Endothelial cell of umbilical vein (primary cell): ENCODE measurements around the gene TMEM170A. TPM values are rescaled to one million over a fixed set of nuclear protein-coding genes. Genes with fewer than 3 reads are reported as not detected.

Source experiments
- BruUV-seq: library from RNA; stranded (reverse); fragments of 400-500 nt; replicated peaks from 2 replicates; lab custom pipeline; 2021; lab: Mats Ljungman, UMichigan
- CTCF ChIA-PET: fragments of 300-600, 350-600 bp; sonication (Branson Sonifier 250); formaldehyde crosslinking; loops from one replicate; lab custom pipeline; 2021; ENCODE audit warnings: antibody characterized with exemption, inconsistent platforms; lab: Charles Lee
- POLR2A ChIA-PET: fragments of 300-600, 350-600 bp; sonication (Branson Sonifier 250); formaldehyde crosslinking; loops from one replicate; lab custom pipeline; 2021; ENCODE audit warnings: antibody characterized with exemption, inconsistent platforms; lab: Charles Lee
- DNase-seq: peaks from one replicate; pipeline ENCODE4 v3.0.0-alpha.2; 2011; ENCODE audit warnings: low read depth, low spot score
- FAIRE-seq: peaks from 2 replicates; lab custom pipeline; 2011; peaks lifted over from hg19 to GRCh38; lab: Jason Lieb, UNC
- H2AFZ ChIP-seq: 2 replicates; pipeline ENCODE4 v1.6.0; 2012; ENCODE audit warnings: low read depth, low read length, control low read depth, inconsistent platforms
- H3K27ac ChIP-seq: 2 replicates; pipeline ENCODE4 v1.5.1; 2011; ENCODE audit warnings: low read depth, mild to moderate bottlenecking, control low read depth, low read length, moderate library complexity; ENCODE audit not compliant: insufficient read depth
- H3K27me3 ChIP-seq, 2 experiments: 2 replicates each; pipeline versions ENCODE4 v1.6.0 to v1.6.1; 2011; ENCODE audit warnings: low read length in 2 of 2, mixed read lengths in 1 of 2; ENCODE audit not compliant: control insufficient read depth in 2 of 2, insufficient read depth in 2 of 2
- H3K36me3 ChIP-seq, 2 experiments: 2 replicates in 1 of 2; 3 replicates in 1 of 2; pipeline ENCODE4 v1.5.1; 2011; ENCODE audit warnings: low read length in 2 of 2, mild to moderate bottlenecking in 1 of 2, moderate library complexity in 1 of 2; ENCODE audit not compliant: control insufficient read depth in 2 of 2, insufficient read depth in 2 of 2; ENCODE audit errors: extremely low read depth in 1 of 2
- H3K4me1 ChIP-seq: 3 replicates; pipeline ENCODE4 v1.5.1; 2011; ENCODE audit warnings: mild to moderate bottlenecking, low read length; ENCODE audit not compliant: control insufficient read depth, insufficient read depth; ENCODE audit errors: extremely low read depth
- H3K4me2 ChIP-seq: 2 replicates; pipeline ENCODE4 v1.6.1; 2011; ENCODE audit warnings: low read length, control low read depth, mixed read lengths; ENCODE audit not compliant: insufficient read depth
- H3K4me3 ChIP-seq, 3 experiments: fragments of 200-600 bp in 1 of 3; sonication (generic), shearing (Covaris generic) in 1 of 3; replicated peaks in 1 of 3; 2 replicates each; pipeline ENCODE4 v1.5.1; 2011 to 2016; ENCODE audit warnings: control low read depth in 3 of 3, low read length in 3 of 3, mild to moderate bottlenecking in 2 of 3, inconsistent platforms in 1 of 3, low read depth in 1 of 3, moderate library complexity in 1 of 3; ENCODE audit not compliant: insufficient read depth in 1 of 3
- H3K79me2 ChIP-seq: 2 replicates; pipeline ENCODE4 v1.6.0; 2012; ENCODE audit warnings: low read length, inconsistent platforms; ENCODE audit not compliant: control insufficient read depth, insufficient read depth
- H3K9ac ChIP-seq: replicated peaks from 2 replicates; pipeline ENCODE3; 2011; ENCODE audit warnings: low read length, control low read depth; ENCODE audit not compliant: insufficient read depth; ENCODE audit errors: extremely low read depth
- H3K9me1 ChIP-seq: replicated peaks from 3 replicates; pipeline ENCODE4 v1.6.0; 2011; ENCODE audit warnings: mild to moderate bottlenecking, low read length; ENCODE audit not compliant: control insufficient read depth, insufficient read depth; ENCODE audit errors: extremely low read depth
- H3K9me3 ChIP-seq: replicated peaks from 2 replicates; pipeline ENCODE4 v1.5.1; 2012; ENCODE audit warnings: low read length, inconsistent platforms; ENCODE audit not compliant: control insufficient read depth, insufficient read depth
- H4K20me1 ChIP-seq: replicated peaks from 2 replicates; pipeline ENCODE3; 2011; ENCODE audit warnings: mild to moderate bottlenecking, low read length; ENCODE audit not compliant: control insufficient read depth, insufficient read depth; ENCODE audit errors: extremely low read depth
- CTCF ChIP-seq, 2 donors: IDR thresholded peaks; 1 replicate in 1 of 2; 2 replicates in 1 of 2; pipeline ENCODE4 v1.5.1; 2011; ENCODE audit warnings: low read length in 2 of 2, mild to moderate bottlenecking in 2 of 2, moderate library complexity in 2 of 2, control low read depth in 1 of 2, inconsistent platforms in 1 of 2, low read depth in 1 of 2; ENCODE audit not compliant: insufficient read depth in 1 of 2; ENCODE audit errors: extremely low read depth in 1 of 2
- EZH2 ChIP-seq: IDR thresholded peaks from 2 replicates; pipeline ENCODE4 v1.6.1; 2012; ENCODE audit warnings: borderline replicate concordance, low read depth, mild to moderate bottlenecking, moderate library complexity, low read length, inconsistent platforms; ENCODE audit not compliant: severe bottlenecking
- FOS ChIP-seq: IDR thresholded peaks from 2 replicates; pipeline ENCODE4 v1.6.1; 2011; ENCODE audit warnings: mild to moderate bottlenecking, low read length, moderate library complexity, borderline replicate concordance; ENCODE audit not compliant: insufficient read depth
- GATA2 ChIP-seq: IDR thresholded peaks from 2 replicates; pipeline ENCODE4 v1.7.0; 2011; ENCODE audit warnings: low read depth, mild to moderate bottlenecking, moderate library complexity, mixed read lengths, low read length; ENCODE audit not compliant: insufficient read length, insufficient read depth
- JUN ChIP-seq: IDR thresholded peaks from 2 replicates; pipeline ENCODE4 v1.6.1; 2011; ENCODE audit warnings: borderline replicate concordance, low read depth; ENCODE audit not compliant: insufficient read length, insufficient read depth
- MAX ChIP-seq: IDR thresholded peaks from 2 replicates; pipeline ENCODE4 v1.6.1; 2011; ENCODE audit not compliant: insufficient read depth, insufficient read length
- MYC ChIP-seq: IDR thresholded peaks from one replicate; pipeline ENCODE4 v1.6.1; 2011; ENCODE audit warnings: mild to moderate bottlenecking, low read depth, low read length
- POLR2A ChIP-seq: IDR thresholded peaks from 2 replicates; pipeline ENCODE4 v1.6.1; 2012; ENCODE audit warnings: low read depth, mild to moderate bottlenecking, control low read depth, low read length
- POLR2AphosphoS5 ChIP-seq: IDR thresholded peaks from 2 replicates; pipeline ENCODE4 v1.6.1; 2012; ENCODE audit warnings: low read depth, mild to moderate bottlenecking, control low read depth, low read length, moderate library complexity; ENCODE audit not compliant: insufficient read depth
- dilution Hi-C: fragments of 300-500 bp; cut with MboI; formaldehyde crosslinking; loops from one replicate; pipeline ENCODE4 v1.15.0; 2019; ENCODE audit warnings: low sequenced_read_pairs; ENCODE audit not compliant: extremely low pct_ligation_motif_present
- intact Hi-C: fragments of 100-400 bp; cut with micrococcal nuclease; formaldehyde crosslinking; loops from one replicate; pipeline ENCODE4 v1.10.0; 2022
- polyA plus RNA-seq, 4 experiments: library from polyadenylated mRNA; depleted of rRNA in 3 of 4; stranded (reverse) in 3 of 4; unstranded in 1 of 4; fragments of >200 nt; gene quantifications; 2 replicates each; pipeline versions ENCODE4 v1.2.1 to v1.2.3, GENCODE V29; 2011 to 2012; ENCODE audit warnings: missing spikeins in 1 of 4
- total RNA-seq: library from RNA; stranded (reverse); gene quantifications from 2 replicates; pipeline ENCODE4 v1.2.3, GENCODE V29; 2021

TMEM170A gene
- total and polyA plus RNA-seq, 2 donors (not counting 3 experiments of a cell fraction or from before 2014, with no cell fraction given): 12.9 to 22.2 TPM

GRCh38 chr16:75494184-75494583 is 29.7 kb upstream of the TMEM170A start:
- Histone ChIP-seq H2AFZ (no peak overlapping the region), H3K9me1 (no peaks in the 10 kb centered on the region), H3K9me3 (no peaks in the 10 kb centered on the region), H3K4me1 (peaks cover 7% of the 10 kb centered on the region), H3K27me3 (peaks cover 5 to 8% of the 10 kb centered on the region in 2 experiments), H3K4me3 (no peak overlapping the region), H3K79me2 (no peaks in the 10 kb centered on the region), H3K4me2 (peak overlapping the region; percentile 83), H3K9ac (no peak overlapping the region), H3K36me3 (no peaks in the 10 kb centered on the region), H4K20me1 (peaks cover 2% of the 10 kb centered on the region), H3K27ac (no peak overlapping the region)
- dilution Hi-C loops: no loop called here
- no peak for TF ChIP-seq CTCF (IDR thresholded peaks at IDR 0.05; ENCODE audit: extremely low read depth in 1 of 2, insufficient read depth in 1 of 2, low read depth in 1 of 2, low read length in 2 of 2)
- TF ChIP-seq POLR2AphosphoS5: no peak
- no peak for TF ChIP-seq POLR2A
- TF ChIP-seq EZH2: no peak
- TF ChIP-seq FOS: no peak
- no peak for TF ChIP-seq MYC
- no peak for TF ChIP-seq GATA2
- no peak for TF ChIP-seq MAX
- no peak for TF ChIP-seq JUN
- POLR2A ChIA-PET: interaction anchor here (1.2 kb wide), 1 partner anchor 23 kb away, joined by 13 read pairs; no protein-coding TSS in a partner anchor
- FAIRE-seq: no peak
- intact Hi-C loops: loop anchor here (1.0 kb wide), 1 partner anchor 23 kb away; no protein-coding TSS in a partner anchor
- no TSS peak for BruUV-seq
- DNase-seq: no peak
- CTCF ChIA-PET: interaction anchor here (0.8 to 2.1 kb wide), 3 partner anchors 23 to 270 kb away, joined by 3 to 14 read pairs (median 3); no protein-coding TSS in a partner anchor
